GM19238 (cell line): ENCODE data around the gene IL20.
"Not testable (repeated sequence)": the region's sequence is repeated elsewhere in the genome, so short reads cannot be mapped to it uniquely, and the experiment has no call there.

Source experiments
- DNase-seq: peaks from one replicate; pipeline ENCODE4 v3.0.0; 2011; ENCODE audit warnings: low spot score; ENCODE audit not compliant: insufficient read length

IL20 gene

GRCh38 chr1:206842854-206843253, 22.6 kb upstream of the IL20 start:
- DNase-seq = no peak

- no peak for DNase-seq
Measured at GRCh38 chr1:206843626-206844025, 21.8 kb upstream of the IL20 start.

GRCh38 chr1:206846487-206846886, 18.9 kb upstream of the IL20 start:
- no peak for DNase-seq

GRCh38 chr1:206847337-206847834, 18.0 kb upstream of the IL20 start:
- no peak for DNase-seq

DNA sequence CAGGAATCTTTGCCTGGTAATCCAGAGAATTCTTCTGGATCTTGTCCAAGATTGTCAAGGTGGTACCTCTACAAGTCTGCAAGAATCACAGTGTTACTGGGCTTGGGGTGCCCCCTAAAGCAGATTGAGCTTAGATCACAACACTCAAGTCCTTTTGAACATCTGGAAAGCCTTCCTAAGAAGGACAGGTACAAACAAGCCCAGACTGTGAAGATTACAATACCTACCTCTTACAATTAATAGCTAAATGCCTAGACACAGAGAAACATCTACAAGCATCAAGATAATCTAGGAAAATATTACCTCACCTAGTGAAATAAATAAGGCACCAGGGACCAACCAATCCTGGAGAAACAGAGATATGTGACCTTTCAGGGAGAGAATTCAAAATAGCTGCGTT, 17.5 kb upstream of the IL20 start:
- no peak for DNase-seq

- DNase-seq = no peak
Measured at GRCh38 chr1:206850401-206850800, 15.0 kb upstream of the IL20 start.

DNA sequence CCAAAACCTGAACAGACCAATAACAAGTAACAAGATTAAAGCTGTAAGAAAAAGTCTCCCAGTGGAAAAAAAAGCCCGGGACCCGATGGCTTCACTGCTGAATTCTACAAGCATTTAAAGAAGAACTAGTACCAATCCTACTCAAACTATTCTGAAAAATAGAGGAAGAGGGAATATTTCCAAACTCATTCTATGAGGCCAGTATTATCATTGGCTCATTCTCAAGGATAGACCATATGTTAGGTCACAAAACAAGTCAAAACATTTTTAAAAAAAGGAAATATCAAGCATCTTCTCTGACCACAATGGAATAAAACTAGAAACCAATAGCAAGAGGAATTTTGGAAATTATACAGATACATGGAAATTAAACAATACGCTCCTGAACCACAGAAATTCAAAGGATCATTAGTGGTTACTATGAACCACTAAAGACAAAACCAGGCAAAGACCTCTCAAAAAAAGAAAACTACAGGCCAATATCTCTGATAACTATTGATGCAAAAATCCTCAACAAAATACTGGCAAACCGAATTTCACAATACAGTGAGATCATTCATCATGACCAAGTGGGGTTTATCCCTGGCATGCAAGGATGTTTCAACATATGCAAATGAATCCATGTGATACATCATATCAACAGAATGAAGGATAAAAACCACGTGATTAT, 13.9 kb upstream of the IL20 start:
- DNase-seq = no peak

DNA sequence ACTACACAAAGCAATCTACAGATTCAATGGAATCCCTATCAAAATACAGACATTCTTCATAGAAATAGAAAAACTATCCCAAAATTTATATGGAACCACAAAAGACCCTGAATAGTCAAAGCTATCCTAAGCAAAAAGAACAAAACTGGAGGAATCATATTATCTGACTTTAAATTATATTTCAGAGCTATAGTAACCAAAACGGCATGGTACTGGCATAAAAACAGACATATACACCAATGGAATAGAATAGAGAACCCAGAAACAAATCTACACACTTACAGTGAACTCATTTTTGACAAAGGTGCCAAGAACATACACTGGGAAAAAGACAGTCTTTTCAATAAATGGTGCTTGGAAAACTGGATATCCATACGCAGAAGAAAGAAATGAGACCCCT, 12.8 kb upstream of the IL20 start:
- not testable (repeated sequence) for DNase-seq

GRCh38 chr1:206853696-206854095, 11.7 kb upstream of the IL20 start:
- not testable (repeated sequence) for DNase-seq

GRCh38 chr1:206854401-206855129, 10.9 kb upstream of the IL20 start:
- DNase-seq = no peak

DNA sequence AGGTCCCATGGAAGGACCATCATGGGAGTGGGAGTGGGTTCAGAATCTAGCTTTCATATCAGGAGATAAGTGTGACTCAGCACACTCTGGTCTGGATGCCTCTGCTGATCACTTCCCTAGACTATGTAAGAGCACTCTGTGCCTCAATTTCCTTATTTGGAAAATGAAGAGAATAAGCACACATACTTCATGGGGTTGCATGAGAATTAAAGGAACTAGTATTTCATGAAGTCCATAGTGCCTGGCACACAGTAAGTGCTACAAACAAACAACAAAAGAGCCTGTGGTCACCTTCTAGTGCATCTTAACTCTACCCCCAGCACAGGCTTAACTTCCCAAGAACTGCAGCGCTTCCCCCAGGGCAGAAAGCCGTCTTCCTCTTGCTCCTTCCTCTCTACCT, 9.6 kb upstream of the IL20 start:
- no peak for DNase-seq

GRCh38 chr1:206856674-206857464, 8.6 kb upstream of the IL20 start:
- DNase-seq = no peak

DNA sequence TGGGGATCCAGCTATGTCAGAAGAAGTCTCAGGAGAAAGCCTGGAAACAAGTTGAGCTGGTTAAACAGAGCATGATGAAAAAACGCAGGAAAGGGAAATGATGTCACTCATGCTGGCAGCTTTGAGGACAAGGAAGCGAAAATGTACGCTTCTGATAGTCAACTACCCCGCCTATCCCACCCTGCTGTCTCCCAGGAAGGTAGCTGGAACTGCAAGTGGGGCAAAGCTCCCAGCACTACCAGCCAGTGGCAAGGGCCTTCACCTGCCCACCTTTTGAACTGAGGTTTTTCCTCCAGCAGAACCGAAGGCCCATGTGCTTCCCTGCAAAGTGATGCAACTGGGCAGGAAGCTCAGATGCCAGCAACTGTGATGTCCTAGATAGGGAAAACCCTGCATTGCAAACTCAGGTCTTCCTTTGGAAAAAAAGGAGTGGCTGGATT, 6.3 kb upstream of the IL20 start:
- no peak for DNase-seq

GRCh38 chr1:206860165-206860564, 5.3 kb upstream of the IL20 start:
- no peak for DNase-seq

GRCh38 chr1:206863266-206863665, 2.2 kb upstream of the IL20 start:
- no peak for DNase-seq

DNA sequence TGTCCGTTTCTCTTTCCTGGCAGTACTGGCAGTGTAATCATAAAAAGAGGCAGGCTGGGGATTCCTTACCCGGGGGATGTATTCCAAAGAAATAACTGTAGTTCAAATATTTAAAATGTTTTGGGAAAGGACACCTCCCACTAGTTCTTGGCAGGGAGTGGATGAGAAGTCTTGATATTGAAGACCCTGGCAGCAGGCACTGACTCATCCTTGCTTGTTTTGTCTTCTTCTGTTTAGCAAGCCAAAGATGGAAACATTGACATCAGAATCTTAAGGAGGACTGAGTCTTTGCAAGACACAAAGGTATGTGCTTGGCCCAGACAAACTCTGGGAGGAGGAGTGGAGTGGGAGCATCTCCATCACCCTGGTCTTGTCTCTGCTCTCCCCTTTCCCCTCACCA, 639 bp downstream of the IL20 start:
- no peak for DNase-seq

DNA sequence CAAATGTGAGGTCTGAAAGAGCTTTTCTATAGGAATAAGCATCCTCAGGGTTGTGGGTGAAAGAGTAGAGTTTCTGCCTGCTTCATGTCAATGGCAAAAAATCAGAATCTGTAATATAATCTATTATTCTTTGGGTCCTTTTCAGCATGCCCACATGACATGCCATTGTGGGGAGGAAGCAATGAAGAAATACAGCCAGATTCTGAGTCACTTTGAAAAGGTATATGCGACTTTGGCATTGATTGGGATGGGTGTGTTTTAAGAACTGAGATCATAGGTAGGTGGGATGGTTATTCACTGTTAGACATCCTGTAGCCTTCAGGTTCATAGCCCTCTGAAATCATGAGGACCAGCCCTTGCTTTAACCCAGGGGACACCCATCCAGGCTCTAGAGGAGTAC, 1.8 kb downstream of the IL20 start:
- no peak for DNase-seq

DNA sequence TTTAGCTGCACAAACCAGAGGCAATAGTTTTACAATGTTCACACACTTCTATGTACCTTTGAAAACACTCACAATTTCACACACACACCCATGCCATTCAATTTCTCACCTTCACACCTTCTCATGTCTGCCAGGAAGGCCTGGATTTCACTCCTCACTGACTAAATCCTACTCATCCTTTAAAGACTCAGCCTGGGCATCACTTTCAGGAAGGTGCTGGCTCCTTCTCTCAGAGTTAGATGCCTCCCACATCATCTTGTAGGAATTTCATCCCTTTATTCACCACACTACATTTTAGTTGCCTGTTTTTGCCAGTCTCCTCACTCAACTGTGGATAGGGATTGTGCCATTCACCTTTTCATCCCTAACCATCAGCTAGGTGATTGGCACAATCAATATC, 2.3 kb downstream of the IL20 start:
- DNase-seq = no peak

GRCh38 chr1:206868264-206868663, 2.8 kb downstream of the IL20 start:
- no peak for DNase-seq

DNA sequence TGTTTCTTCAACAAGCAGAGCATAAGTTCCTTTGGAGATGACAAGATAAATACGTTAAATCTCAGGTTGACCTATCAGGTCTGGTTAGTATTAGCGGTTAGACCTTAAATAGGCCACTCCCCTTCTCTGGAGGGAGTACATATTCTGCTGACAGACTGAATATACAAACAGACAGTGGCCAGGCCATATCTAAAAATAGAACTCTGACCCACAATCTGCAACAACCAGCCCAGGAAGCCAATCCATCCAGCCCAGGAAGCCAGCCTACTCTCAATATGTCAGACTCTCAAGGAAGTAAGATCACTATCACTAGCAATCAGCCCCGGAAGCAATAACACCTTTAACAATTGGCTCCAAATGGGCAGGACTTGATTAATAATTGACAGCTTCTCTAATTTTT, 6.7 kb downstream of the IL20 start:
- DNase-seq = no peak

GRCh38 chr1:206873603-206874188, 8.3 kb downstream of the IL20 start:
- no peak for DNase-seq
